Measurements from ENCODE around the gene ABR.
A peak's percentile ranks its signal among the peaks of the same experiment; 100 is the strongest.
"Not testable (repeated sequence)": the region's sequence is repeated elsewhere in the genome, so short reads cannot be mapped to it uniquely, and the experiment has no call there.

The ABR gene

GRCh38 chr17:983921-984320 is 195.9 kb downstream of the ABR start:
- no peak for DNase-seq (ENCODE audit: low spot score)

GRCh38 chr17:981292-981658 is 198.5 kb downstream of the ABR start:
- no peak for DNase-seq (ENCODE audit: low spot score)

DNA sequence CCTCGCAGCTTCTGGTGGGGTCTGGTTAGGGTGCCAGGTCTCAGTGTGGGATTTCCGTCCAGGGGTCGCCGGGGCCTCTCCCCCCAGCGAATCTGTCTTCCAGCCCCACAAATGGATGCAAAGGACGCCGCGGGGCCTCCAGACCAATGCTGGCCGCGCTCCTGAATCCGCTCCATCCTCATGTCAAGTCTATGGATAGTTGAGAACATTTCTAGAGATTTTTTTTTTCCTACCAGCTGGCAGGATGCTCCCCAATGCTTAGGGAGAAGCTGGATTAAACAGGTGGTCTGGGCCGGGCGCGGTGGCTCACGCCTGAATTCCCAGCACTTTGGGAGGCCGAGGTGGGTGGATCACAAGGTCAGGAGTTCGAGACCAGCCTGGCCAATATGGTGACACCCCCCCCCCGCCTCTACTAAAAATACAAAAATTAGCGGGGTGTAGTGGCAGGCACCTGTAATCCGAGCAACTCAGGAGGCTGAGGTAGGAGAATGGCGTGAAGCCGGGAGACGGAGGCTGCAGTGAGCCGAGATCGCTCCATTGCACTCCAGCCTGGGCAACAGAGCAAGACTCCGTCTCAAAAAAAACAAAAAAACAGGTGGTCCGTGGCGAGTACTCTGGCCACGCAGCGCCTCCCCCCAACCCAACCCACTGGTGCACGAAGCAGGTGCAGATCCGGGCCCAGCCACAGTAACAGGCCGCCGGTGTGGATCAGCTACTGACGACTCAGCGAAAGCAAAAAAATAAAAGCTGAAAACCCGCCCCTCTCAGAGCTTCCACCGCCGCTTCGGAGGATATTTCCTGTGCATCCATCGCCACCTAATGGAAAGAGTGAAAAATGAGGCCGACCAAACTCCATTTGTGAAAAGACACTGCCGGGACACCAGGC is 199.1 kb downstream of the ABR start:
- peak; percentile 76 for DNase-seq (ENCODE audit: low spot score)

GRCh38 chr17:979539-980405 is 200.0 kb downstream of the ABR start, which contains the start of gene NXN:
Gene NXN, minus strand, starts transcription at chr17:979776.
- DNase-seq (ENCODE audit: low spot score), result peak; percentile 97

DNA sequence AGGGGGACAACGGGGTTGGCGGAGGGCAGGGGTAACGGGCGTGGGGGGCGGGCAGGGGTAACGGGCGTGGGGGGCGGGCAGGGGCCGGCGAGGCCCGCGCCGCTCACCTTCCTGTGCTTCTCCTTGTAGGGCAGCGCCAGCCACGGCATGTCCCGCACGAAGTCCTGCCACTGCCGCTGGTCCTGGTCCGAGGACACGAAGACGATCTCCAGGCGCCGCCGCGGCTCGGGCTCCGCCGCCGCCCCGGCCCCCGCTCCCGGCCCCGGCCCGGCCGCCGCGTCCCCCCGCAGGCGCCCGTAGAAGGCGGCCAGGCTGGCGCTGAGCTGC is 200.6 kb downstream of the ABR start:
- no peak for DNase-seq (ENCODE audit: low spot score)

GRCh38 chr17:978103-979093 is 201.4 kb downstream of the ABR start:
- peak; percentile 21 for DNase-seq (ENCODE audit: low spot score)

GRCh38 chr17:977166-977565 is 202.6 kb downstream of the ABR start:
- no peak for DNase-seq (ENCODE audit: low spot score)

GRCh38 chr17:976312-976711 is 203.5 kb downstream of the ABR start:
- DNase-seq (ENCODE audit: low spot score), result no peak

GRCh38 chr17:975371-975915 is 204.3 kb downstream of the ABR start:
- DNase-seq (ENCODE audit: low spot score), result peak; percentile 46

DNA sequence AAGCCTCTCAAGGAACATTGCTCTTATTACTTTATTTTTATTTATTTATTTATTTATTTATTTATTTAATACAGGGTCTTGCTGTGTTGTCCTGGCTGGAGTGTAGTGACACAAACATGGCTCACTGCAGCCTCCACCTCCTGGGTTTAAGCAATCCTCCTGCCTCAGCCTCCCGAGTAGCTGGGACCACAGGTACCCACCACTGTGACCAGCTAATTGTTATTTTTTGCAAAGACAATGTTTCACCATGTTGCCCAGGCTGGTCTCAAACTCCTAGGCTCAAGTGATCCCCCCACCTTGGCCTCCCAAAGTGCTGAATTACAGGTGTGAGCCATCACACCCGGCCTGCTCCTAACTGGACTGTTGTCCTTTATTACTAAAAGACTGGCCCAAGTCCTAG is 205.0 kb downstream of the ABR start:
- DNase-seq (ENCODE audit: low spot score), result not testable (repeated sequence)

- DNase-seq (ENCODE audit: low spot score), result no peak
These were observed 206.7 kb downstream of the ABR start for GRCh38 chr17:973053-973452.

DNA sequence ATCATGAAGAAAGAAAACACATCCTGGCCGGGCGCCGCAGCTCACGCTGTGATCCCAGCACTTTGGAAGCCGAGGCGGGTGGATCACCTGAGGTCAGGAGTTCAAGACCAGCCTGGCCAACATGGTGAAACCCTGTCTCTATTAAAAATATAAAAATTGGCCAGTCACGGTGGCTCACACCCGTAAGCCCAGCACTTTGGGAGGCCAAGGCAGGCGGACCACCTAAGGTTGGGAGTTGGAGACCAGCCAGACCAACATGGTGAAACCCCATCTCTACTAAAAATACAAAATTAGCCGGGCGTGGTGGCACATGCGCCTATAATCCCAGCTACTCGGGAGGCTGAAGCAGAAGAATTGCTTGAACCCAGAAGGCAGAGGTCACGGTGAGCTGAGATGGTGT is 207.9 kb downstream of the ABR start:
- not testable (repeated sequence) for DNase-seq (ENCODE audit: low spot score)

- no peak for DNase-seq (ENCODE audit: low spot score)
These were observed 209.4 kb downstream of the ABR start for GRCh38 chr17:970364-970763.

GRCh38 chr17:969811-970355 is 209.9 kb downstream of the ABR start:
- DNase-seq (ENCODE audit: low spot score), result peak; percentile 30

- peak; percentile 57 for DNase-seq (ENCODE audit: low spot score)
These were observed 210.7 kb downstream of the ABR start for GRCh38 chr17:968812-969730.

- no peak for DNase-seq (ENCODE audit: low spot score)
These were observed 212.7 kb downstream of the ABR start for GRCh38 chr17:967122-967521.

GRCh38 chr17:965311-965989 is 214.3 kb downstream of the ABR start:
- no peak for DNase-seq (ENCODE audit: low spot score)

DNA sequence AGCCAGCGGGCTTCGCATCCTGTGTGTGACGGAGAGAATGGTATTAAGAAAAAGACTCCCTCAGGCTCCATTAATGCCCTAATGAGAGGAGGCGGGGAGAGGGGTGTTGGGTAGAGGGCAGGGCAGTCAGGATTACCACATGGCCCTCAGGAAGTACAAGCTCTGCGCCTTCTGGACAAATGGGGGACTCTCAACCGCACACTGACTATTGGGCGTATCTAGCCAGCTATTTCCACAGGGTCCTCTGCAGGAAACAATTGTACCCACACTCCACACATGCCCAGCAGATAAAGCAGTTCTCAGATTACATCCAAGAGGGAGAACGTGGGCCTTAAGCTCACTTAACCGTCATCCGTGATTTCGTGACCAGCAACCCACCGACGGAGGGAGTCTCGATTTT is 214.9 kb downstream of the ABR start:
- no peak for DNase-seq (ENCODE audit: low spot score)

GRCh38 chr17:962670-963069 is 217.1 kb downstream of the ABR start:
- DNase-seq (ENCODE audit: low spot score), result no peak

DNA sequence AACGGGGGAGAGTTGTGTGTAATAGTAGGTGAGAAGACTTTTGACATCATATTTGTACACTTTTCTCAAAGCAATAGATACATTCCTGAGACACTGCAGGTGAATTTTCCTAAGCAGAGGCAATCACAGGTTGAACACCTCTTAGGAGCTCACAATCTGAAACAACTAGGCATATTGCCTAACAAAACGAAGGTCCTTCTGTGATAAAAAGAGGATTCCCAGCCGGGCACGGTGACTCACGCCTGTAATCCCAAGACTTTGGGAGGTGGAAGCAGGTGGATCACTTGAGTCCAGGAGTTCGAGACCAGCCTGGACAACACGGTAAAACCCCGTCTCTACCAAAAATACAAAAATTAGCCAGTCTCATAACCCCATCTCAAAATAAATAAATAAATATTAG is 217.6 kb downstream of the ABR start:
- no peak for DNase-seq (ENCODE audit: low spot score)

Data from AG08395 (cell line).